GM21576 (cell line): ENCODE results near the gene C1orf167.
"Not testable (repeated sequence)": the region's sequence is repeated elsewhere in the genome, so short reads cannot be mapped to it uniquely, and the experiment has no call there.

ENCODE experiments used
- ATAC-seq: cut with Tn5 transposase; IDR thresholded peaks from one replicate; pipeline ENCODE4 v1.9.1; 2021; ENCODE audit warnings: mild to moderate bottlenecking, moderate library complexity; ENCODE audit not compliant: unreplicated experiment

The C1orf167 gene

DNA sequence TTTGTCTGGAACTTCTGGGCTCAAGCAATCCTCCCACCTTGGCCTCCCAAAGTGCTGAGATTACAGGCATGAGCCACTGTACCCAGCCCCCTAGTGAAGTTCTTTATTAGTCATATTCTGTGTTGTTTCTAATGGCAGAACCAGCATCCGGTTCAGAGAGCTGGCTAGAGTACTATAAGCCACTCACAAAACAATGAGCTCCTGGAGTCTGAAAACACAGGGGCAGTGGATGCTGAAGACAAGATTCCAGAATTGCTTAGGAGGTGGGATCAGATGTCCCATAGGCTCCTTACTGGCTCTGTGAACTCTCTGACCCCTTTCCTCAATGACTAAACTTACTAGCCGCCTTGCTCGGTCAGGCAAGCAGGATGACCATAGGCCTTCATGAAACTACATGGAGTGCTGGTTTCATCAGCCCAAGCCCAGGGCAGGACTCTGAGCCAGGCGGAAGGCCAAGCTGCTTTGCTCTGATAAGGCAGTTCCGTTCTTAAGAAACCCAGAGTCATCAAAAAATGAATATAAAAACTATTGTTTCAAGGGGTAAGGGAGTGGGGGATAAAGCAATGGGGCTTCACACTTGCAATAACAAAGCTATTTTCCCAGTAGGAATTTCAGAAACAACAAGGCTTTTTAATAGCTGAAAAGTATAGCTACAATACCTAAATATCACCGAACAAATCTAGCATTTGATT lies 35.7 kb downstream of the C1orf167 start:
- ATAC-seq = no peak

DNA sequence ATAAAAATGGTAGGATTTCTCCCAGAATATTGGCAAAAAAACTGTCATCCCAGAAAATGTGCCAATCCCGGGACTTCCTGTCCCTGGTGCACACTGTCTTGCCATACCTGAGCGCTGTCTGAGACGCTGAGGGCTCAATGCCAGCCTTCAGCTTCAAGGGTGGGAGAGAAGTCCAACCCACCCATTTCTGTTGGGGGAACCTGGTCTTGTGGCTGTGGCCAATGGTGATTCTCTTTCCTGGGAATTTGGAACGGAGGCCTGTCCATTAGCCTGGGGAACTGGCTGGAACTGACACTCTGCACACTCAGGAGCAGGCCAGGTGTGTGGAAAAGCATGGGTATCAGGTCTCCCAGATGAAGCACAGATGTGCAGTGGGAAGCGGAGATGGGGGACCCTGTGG lies 37.1 kb downstream of the C1orf167 start:
- no peak for ATAC-seq

DNA sequence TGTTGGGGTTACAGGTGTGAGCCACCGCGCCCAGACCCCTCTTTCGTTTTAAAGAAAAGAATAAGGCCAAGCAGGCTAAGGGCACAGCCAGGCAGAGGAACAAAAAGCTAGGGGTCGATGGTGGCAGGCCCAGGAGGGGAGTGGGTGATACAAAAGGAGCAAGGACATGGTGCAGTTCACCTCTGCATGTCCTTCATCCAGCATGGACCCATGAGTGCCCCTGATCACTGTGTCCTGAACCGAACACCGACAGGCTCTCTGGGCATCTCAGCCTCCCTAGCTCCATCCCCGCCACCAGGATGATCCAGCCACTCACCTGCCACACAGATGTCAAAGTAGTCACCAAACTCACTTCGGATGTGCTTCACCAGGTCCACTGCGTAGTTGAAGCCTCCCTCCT lies 37.9 kb downstream of the C1orf167 start:
- no peak for ATAC-seq

DNA sequence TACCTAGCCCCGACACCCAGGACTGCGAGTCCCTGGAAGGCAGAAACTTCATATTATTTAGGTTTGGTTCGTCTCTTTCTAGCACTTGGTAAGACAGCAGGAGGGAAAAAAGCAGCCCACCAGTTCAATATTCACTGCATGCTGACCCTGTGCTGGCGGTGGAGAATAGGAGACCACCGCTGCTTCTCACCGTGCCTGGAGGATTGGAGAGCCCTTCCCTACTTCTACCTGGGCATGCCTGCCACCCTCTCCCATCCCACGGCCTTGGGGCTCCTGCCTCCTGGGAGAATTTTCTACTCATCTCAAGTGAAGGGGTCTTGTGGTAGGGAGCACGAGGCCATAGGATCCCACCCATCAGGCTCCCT lies 38.4 kb downstream of the C1orf167 start:
- no peak for ATAC-seq

DNA sequence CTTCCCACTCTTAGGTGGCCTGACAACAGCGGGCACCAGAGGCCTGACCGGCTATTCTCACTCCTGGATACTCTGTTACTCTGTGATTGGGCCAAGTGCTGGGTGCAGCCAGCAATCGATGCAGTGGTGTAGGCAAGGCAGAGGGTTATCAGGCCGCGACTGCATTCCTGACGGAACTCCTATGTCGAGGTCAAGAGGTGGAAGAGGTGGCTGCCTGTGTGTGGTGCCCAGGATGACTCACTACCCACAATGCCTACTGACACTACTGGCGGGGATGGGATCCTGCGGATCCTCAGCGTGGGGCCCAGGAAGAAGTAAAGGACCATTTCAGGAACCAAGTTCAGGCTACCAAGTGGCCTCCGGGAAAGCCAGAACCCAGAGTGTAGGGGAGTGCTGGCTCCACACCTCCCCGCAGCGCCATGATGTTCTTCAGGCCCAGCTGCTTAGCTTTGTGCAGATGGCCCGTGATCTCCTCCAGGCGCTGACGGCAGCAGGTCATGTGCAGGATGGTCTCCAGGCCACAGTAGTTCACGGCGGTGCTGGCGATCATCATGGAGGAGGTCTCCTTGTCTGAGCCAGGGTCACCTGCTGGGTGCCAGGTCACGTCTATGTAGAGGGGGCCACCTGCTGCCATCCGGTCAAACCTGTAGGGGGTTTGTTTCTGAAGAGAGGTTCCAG lies 38.9 kb downstream of the C1orf167 start:
- ATAC-seq = no peak

DNA sequence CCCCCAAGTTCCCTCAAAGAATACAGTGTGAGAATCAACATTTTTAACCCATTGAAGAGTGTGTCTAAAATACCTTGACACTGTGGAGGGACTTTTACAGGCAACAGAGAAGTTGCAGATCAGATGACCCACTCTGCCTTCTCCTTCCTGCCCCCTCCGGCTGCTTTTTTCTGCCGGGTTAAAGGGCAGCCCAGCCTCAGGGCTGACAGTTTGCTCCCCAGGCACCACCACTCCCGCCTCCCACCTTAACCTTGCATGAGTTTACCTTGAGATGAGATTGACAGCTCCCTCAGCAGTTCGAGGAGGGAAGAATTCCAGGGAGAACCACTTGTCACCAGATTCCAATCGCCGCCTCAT lies 40.6 kb downstream of the C1orf167 start:
- ATAC-seq = no peak

DNA sequence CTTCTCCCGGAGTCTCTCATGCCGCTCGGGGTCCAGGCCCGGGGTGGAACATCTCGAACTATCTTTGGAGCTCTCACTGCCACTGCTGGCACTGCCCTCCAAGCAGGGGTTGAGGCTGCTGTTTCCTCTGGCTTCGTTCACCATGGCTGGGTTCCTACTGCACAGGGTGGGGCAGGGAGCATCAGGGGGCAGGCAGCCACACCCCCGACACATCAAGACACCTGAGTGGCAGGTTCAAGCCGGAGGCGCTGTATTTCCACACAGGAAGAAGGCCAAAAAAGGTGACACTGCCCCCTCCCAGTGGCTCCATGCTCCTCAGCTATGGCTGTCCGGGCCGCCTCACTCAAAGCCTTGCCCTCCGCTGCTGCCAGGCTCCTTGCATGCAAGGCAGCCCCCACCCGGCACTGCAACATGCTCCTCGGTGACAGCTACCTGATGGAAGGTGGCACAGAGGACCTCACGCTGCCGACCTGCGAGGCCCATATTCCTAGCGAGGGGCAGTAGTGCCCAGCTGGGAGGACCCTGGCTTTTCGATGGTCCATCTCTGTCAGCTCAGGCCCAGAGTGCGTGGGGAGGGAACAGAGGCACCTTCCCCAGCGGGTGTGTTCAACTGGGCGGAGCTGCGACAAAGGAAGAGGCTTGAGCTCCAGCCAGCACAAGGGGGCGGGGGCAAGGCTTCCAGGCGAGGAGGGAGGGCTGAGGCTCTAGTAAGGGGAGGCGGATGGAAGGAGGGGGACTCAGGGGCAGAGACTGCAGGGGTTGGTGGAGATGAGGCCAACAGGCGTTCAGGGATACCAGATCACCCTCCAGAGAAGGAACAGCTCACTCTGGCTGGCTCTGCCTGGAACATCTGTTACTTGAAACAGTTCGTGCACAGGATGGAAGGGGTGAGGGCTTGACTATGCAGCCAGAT lies 41.2 kb downstream of the C1orf167 start:
- ATAC-seq = no peak

DNA sequence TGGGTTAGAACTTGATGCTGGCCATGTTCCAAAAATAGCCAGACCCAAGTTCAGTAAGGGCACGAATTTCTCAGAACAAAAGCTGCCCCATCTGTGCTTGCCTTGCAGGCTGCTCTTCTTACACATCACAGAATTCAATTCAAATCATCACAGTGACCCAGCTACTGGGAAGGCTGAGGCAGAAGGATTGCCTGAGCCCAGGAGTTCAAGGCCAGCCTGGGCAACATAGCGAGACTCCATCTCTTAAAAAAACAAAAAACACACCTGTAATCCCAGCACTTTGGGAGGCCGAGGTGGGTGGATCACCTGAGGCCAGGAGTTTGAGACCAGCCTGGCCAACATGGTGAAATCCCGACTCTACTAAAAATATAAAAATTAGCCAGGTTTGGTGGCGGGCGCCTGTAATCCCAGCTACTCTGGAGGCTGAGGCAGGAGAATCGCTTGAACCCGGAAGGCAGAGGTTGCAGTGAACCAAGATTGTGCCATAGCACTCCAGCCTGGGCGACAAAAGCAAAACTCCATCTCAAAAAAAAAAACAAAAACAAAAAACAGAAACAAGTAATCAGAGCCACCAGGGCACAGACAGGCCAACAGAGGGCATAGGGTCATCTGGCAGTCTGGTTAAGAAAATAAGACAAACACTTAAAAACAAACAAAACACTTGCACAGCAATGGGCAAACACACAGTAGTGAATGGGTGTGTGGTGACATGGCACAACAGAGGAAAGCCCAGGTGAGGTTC lies 42.1 kb downstream of the C1orf167 start:
- not testable (repeated sequence) for ATAC-seq

DNA sequence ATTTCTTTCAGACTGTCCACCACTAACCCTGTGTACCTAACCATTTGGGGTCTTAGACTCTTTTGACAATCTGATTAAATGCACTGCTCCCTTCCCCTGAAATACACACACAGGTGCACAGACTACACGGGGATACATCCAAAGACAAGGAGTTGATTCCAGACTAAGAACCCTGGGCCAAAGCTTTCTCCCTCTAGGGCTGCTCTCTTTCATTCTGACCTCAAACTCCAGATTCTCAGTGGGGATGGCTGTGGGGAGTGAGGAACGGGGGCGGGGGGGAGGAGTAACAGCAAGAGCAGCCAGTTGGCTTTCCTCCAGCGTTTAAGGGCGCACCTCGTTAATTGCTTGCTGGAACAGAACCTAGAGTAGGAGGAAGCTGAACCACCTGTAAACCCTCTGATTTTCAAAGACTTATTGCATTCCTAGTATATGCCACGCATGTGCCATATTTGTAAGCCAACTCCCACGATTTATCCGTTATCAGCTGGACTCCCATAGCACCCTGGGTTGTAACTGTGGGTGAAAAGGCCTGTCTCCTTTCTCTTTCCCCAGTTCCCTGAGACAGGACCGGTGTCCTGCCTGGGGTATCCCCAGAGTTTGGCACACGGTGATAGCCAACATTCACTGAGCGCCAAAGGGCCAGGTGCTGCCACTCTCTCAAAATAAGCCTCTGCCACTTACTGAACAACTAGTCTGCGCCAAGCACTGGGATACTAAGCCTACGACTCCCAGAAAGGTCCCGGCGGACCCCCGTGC lies 42.9 kb downstream of the C1orf167 start:
- no peak for ATAC-seq

DNA sequence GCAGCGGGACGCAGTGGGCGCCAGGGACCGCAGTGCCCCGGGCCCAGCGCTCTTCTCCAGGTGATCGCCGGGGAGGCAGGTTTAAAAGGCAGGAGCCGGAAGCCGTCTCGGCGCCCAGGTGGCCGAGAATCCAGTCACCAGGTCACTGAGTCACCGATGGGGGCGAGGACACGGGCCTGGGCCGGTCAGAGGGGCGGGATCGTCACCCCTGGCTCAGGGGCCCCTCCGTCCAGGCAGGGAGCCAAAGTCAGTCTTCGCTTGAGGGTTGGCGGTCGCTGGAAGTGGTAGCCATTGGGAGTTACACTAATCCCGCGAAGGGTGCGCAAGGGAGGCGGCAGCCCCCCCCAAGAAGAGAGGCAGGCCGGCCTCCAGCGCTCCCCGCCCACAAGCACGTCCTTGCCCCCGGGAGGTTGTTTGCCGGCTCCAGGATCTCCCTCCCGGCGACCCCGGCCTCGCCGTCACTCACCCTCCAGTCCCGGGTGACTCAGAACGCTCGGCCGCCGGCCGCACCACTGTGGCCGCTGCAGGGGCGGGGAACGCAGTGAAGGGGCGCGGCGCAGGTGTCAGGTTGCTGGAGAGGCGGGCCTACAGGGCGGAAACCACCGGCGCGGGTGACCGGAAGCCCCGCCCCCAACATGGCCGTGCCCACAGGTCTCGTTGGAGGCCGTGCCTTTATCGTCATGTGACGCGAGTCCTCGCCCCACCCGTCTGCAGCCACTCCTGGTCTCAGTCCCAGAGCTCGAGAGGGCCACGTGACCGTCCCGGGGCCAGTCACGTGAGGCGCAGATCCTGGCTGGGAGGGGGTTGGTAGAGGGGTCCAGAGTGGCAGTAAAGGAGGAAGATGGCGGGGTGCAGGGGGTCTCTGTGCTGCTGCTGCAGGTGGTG lies 43.7 kb downstream of the C1orf167 start, which contains the start of the genes CLCN6 and MTHFR:
TSS of gene CLCN6 (plus strand) at position 770 of the 885 bp plus-strand sequence. CDS start at position 842, 72 bp downstream.
TSS of gene MTHFR (minus strand) at position 543 of the 885 bp plus-strand sequence. CDS start 2,848 bp downstream, outside the sequence.
- peak; percentile 77 for ATAC-seq

DNA sequence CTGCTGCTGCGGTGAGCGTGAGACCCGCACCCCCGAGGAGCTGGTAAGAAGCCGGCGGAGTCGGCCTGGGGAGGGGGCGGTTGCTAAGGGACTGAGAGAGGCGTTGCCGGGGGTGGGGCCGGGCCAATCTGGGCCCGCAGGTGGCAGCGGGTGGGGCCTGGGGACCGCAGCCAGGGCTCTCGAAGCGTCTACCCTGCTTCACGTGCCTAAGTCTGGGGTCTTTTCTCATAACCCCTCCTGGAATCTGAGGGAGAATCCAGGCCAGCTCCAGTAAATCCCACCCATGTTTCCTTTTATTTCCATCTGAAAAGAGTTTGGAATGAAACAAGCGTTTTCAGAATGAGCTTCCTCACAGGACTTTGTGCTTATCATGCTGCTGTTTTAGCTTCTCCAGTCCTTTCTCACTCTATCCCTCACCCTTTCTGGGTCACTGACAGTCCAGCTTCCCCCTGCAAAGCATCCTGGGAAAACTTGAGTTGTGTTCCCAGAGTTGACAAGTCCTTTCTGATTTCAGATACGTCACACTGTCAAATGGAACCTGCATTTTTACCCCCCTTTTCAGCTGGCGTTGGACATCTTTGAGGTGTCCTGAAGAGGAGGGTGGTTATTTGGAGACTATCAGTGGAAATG lies 44.4 kb downstream of the C1orf167 start:
- ATAC-seq = peak; percentile 29

DNA sequence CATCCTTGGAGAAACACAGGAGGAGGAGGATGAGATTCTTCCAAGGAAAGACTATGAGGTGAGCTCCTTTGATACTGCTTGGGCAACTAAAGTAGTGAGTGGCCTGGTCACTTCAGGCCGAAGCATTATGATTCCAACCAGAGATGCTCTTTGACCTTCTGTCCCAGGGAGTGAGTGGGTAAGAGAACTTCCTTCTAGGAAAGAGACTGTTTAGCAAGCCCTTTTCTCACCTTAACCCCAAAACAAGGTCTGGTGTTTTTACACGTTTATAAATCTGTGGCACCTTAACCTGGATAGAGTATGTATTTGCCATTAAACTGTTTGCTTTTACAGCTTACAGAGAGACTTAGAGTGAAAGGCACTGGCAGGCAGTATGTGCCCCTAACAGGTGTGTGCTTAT lies 45.1 kb downstream of the C1orf167 start:
- no peak for ATAC-seq

DNA sequence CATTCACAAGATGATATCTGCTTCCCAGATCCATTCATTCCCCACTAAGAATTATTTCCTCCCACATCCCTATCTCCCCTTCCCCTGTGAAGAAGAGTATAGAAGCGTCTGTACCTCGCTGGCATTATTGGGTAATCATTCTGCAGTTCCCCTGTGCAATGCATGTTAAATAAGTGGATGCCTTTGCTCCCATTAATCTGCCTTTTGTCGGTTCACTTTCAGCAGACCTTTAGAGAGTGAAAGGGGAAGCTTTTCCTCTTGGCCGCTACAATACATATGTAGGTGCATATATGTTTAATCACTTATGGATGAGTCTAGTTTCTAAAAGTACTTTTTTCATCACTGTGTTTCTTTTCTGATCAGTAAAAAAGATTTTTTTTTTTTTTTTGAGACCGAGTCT lies 51.0 kb downstream of the C1orf167 start:
- ATAC-seq = no peak

DNA sequence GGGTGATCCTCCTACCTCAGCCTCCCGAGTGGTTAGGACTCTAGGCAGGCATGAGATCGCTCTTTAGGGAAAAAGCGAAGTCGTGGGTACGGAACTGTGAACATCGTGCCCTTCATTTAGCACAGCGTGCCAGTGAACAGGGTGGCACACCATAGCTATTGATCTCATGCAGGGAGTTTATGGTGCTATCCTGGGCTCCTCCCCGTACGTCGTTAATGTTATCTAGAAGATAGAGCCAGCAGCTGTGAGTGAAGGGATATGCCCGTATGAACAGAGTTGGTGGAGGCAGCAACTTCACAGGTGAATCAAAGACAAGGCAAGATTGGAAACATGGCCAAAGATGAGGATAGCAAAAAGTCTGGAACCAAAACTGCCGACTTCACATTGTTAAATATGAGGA lies 55.2 kb downstream of the C1orf167 start:
- no peak for ATAC-seq

DNA sequence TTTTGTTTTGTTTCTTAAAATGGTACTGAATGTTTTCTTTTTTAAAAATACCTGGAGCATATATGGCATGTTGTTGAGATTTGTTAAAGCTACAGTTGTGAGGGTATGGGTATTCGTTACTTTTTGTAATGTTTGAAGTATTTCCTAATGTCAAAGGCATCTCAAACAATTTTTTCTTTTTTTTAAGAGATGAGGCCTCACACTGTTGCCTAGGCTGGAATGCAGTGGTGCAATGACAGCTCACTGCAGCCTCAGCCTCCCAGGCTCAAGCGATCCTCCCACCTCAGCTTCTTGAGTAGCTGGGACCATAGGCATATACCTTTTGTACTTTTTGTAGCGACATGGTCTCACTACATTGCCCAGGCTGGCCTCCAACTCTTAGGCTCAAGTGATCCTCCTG lies 60.1 kb downstream of the C1orf167 start:
- ATAC-seq = no peak

DNA sequence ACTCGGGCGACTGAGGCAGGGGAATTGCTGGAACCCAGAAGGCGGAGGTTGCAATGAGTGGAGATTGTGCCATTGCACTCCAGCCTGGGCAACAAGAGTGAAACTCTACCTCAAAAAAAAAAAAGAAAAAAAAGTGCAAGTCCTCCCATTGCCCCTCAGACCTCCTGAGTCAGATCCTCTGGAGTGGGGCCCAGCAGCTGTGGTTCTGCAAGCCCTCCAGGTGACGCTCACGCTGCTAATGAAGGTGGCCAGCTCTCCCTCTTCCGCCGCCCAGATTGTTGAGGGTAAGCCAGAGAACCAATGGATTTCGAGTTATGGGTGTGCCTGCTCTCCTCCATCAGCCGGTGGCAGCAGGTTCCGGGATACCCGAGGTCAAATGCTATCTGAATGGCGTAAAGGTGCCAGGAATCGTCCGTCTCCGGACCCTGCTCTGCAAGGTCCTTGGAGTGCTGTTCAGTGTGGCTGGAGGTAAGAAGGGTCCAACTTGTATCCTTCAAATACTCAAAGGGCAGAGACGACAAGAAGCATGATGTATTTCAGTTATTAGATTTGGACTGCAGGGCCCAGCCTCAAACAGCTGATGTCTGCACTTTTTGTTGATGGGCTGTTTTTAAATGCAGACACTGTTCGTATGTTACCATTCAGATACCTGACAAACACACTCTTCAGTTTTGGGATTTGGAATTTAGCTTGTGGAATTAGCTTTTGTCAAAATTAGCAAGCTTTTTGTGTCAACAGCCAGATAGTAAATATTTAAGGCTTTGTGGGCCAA lies 61.6 kb downstream of the C1orf167 start:
- ATAC-seq = no peak

DNA sequence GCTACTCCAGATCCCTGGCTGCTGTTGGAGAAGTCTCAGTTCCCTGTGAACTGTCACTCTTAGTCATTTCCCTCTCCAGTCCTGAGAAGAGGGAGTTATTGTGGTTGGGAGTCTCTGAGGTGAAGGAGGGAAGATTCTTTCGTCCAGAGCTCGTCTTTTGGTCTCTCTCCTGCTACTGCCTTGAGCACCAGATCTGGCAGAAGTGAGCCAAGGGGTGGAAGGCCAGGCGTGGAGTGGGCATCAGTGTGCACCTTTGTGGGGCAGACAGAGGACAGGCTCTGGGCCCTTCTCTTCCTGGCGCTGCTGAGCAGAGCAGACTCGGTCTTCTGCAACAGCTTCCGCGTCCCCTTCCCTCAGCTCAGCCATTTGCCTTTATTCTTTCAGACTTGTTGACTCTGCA lies 63.1 kb downstream of the C1orf167 start:
- no peak for ATAC-seq

DNA sequence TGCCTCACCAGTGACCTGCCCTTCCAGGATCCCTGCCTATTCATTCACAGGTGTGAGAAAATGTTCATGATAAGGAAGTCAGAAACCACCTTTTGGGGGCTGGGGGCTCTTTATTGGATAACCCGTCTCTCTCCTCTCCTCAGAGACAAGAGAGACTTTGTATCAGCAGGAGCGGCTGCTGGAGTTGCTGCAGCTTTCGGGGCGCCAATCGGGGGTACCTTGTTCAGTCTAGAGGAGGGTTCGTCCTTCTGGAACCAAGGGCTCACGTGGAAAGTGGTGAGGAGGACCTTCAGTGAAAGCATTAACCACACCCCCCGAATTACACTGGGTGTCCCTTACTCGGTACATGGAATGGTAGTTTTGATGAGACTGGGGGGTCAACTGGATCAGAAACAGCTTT lies 65.0 kb downstream of the C1orf167 start:
- ATAC-seq = no peak
